GM21360 (cell line): ENCODE results near the gene TBC1D19.
"Not testable (repeated sequence)": the region's sequence is repeated elsewhere in the genome, so short reads cannot be mapped to it uniquely, and the experiment has no call there.

ENCODE experiments used
- ATAC-seq: cut with Tn5 transposase; IDR thresholded peaks from one replicate; pipeline ENCODE4 v1.9.1; 2021; ENCODE audit warnings: mild to moderate bottlenecking, moderate library complexity; ENCODE audit not compliant: unreplicated experiment

Gene TBC1D19

GRCh38 chr4:26679040-26679695 is 95.3 kb downstream of the TBC1D19 start:
- ATAC-seq, result not testable (repeated sequence)

- ATAC-seq, result no peak
Observed at GRCh38 chr4:26682436-26682835, 98.6 kb downstream of the TBC1D19 start.

GRCh38 chr4:26685250-26685649 is 101.4 kb downstream of the TBC1D19 start:
- no peak for ATAC-seq

- ATAC-seq, result no peak
Observed at GRCh38 chr4:26687728-26688127, 103.8 kb downstream of the TBC1D19 start.

GRCh38 chr4:26690506-26690905 is 106.6 kb downstream of the TBC1D19 start:
- no peak for ATAC-seq

GRCh38 chr4:26692014-26692726 is 108.3 kb downstream of the TBC1D19 start:
- no peak for ATAC-seq

- not testable (repeated sequence) for ATAC-seq
Observed at GRCh38 chr4:26694131-26694530, 110.2 kb downstream of the TBC1D19 start.

- ATAC-seq, result no peak
Observed at GRCh38 chr4:26700110-26700509, 116.2 kb downstream of the TBC1D19 start.

- no peak for ATAC-seq
Observed at GRCh38 chr4:26701095-26701494, 117.2 kb downstream of the TBC1D19 start.

GRCh38 chr4:26701786-26702227 is 117.9 kb downstream of the TBC1D19 start:
- no peak for ATAC-seq

- ATAC-seq, result no peak
Observed at GRCh38 chr4:26707342-26707741, 123.5 kb downstream of the TBC1D19 start.

- no peak for ATAC-seq
Observed at GRCh38 chr4:26709246-26709645, 125.4 kb downstream of the TBC1D19 start.

GRCh38 chr4:26713563-26714151 is 129.8 kb downstream of the TBC1D19 start:
- ATAC-seq, result no peak

GRCh38 chr4:26715636-26716242 is 131.9 kb downstream of the TBC1D19 start:
- peak; percentile 59 for ATAC-seq

GRCh38 chr4:26717332-26717731 is 133.4 kb downstream of the TBC1D19 start:
- no peak for ATAC-seq

- no peak for ATAC-seq
Observed at GRCh38 chr4:26719954-26720552, 136.2 kb downstream of the TBC1D19 start.

GRCh38 chr4:26721685-26722084 is 137.8 kb downstream of the TBC1D19 start:
- no peak for ATAC-seq

- peak; percentile 85 for ATAC-seq
Observed at GRCh38 chr4:26723216-26723615, 139.3 kb downstream of the TBC1D19 start.

- no peak for ATAC-seq
Observed at GRCh38 chr4:26724534-26724933, 140.7 kb downstream of the TBC1D19 start.

- ATAC-seq, result no peak
Observed at GRCh38 chr4:26726655-26727387, 142.9 kb downstream of the TBC1D19 start.

GRCh38 chr4:26727844-26728243 is 144.0 kb downstream of the TBC1D19 start:
- no peak for ATAC-seq
